ENCODE results near the gene DGKI.

DNA sequence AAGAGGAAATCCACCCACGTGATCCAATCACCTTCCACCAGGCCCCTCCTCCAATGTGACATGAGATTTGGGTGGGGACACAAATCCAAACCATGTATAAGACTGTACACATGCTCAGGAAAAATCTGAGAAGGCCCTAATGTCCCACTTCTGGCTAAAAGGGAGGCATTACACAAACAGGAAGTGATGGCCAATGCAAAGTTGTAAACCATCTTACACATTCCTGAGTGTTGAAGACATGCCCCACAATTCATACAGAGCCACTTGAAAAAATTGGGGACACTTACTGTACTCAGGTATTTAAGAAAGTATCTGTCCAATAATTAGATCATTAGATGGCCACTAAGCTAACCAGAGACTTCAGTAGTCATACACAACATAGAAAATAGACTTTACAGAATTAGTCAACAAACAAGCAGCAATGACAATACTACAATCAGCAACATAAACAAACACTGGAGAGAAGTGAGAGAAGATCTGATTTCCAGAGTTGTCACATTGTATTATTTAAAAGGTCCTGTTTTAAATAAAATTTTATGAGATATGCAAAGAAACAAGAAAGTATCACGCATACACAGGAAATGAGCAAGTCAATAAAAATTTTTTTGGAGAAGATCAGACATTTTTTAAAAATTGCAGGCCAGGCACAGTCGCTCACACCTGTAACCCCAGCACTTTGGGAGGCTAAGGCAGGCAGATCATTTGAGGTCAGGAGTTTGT, 143.3 kb downstream of the DGKI start:
- TF ChIP-seq POLR2AphosphoS5 (IDR thresholded peaks at IDR 0.05), result no peak
- TF ChIP-seq, protein P1, sequence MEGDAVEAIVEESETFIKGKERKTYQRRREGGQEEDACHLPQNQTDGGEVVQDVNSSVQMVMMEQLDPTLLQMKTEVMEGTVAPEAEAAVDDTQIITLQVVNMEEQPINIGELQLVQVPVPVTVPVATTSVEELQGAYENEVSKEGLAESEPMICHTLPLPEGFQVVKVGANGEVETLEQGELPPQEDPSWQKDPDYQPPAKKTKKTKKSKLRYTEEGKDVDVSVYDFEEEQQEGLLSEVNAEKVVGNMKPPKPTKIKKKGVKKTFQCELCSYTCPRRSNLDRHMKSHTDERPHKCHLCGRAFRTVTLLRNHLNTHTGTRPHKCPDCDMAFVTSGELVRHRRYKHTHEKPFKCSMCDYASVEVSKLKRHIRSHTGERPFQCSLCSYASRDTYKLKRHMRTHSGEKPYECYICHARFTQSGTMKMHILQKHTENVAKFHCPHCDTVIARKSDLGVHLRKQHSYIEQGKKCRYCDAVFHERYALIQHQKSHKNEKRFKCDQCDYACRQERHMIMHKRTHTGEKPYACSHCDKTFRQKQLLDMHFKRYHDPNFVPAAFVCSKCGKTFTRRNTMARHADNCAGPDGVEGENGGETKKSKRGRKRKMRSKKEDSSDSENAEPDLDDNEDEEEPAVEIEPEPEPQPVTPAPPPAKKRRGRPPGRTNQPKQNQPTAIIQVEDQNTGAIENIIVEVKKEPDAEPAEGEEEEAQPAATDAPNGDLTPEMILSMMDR (IDR thresholded peaks at IDR 0.05), result no peak
